Anterior cingulate cortex (tissue), 58 donors: ENCODE results near the gene NLE1.
"Not testable (repeated sequence)": the region's sequence is repeated elsewhere in the genome, so short reads cannot be mapped to it uniquely, and the experiment has no call there.

ENCODE experiments used
- DNase-seq, 58 donors: peaks; one replicate each; lab custom pipeline; 2025; lab: John Stamatoyannopoulos, UW

Gene NLE1

DNA sequence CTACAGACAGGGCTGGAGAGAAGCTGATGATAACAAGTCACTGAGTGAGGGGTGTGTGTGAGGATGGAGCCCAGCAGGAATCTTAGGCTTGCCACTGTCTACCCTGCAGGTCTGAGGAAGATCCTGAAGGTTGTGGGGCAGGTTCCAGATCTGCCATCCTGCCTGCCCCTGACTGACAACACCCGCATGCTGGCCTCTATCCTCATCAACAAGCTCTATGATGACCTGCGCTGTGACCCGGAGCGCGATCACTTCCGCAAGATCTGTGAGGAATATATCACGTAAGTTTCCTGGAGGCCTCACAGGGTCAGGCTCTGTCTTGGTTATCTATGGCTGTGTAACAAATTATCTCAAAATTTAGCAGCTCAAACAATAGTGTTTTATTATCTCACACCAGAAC is 21.8 kb upstream of the NLE1 start:
- no peak for DNase-seq

DNA sequence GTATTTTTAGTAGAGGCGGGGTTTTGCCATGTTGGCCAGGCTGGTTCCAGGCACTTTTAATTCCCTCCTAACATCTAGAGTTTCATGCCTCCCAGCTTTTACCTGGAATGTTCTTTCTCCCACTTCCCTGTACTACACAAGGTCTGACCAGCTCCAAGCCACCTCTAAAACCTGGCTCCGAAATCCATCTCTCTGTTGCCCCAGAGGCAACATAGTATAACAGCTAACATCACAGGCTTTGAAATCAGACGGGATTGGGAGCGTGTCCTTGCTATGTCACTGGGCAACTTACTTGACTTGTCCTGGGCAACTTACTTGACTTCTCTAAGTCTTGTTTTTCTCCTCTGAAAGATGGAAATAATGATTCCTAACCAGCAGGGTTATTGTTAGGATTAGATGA is 20.7 kb upstream of the NLE1 start:
- no peak for DNase-seq

DNA sequence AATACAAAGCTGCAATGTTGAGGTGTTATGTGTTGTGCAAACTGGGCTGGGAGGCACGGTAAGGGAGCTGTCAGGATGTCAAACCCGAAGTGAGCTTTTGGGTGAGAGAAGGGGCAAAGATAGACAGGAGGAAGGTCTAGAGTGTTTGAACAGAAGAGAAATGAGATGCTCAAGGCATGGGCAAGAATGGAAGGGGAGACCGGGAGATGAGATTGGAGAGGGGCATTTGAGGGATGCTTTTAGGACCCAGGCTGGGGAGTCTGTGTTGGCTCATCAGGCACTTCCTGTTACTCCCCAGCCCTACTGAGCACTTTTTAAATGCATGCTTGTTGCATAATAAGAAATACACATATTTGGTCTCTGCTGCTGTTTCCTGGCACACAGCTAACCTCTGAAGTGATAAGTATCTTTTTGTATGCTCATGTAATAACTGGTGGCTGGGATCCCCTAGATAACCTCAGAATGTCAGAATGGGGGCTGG is 19.2 kb upstream of the NLE1 start:
- no peak for DNase-seq

DNA sequence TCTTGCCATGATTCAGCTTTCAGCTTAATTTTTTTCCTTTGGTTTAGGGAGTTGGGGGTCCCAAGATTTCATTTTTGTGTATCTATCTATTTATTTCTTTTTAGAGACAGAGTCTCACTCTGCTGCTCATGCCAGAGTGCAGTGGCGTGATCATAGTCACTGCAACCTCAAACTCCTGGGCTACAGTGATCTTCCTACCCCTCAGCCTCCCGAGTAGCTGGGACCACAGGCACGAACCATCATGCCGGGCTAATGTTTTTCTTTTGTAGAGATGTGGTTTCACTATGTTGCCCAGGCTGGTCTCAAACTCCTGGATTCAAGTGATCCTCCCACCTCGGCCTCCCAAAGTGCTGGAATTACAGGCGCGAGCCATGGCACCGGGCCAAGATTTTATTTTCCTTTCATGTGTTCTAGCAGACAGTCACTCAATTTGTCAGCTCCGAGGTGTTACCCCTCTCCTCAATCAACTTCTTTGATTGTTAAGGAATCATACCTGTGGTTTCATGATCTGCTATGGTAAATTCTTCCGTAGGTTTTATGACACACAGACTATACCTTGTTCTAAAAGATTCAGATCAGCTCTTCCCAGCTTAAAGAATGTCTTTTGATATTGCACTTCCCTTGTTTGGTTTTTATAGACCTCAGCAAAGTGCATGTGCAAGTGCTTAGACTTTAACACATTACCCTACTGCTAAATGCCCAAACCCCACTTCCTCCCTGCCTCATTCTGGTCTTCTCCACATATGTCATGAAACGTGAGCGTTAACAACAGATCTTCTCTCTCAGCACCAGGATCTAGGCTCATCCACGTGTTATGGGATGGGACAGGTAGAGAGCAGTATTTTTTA is 18.5 kb upstream of the NLE1 start:
- DNase-seq = no peak

DNA sequence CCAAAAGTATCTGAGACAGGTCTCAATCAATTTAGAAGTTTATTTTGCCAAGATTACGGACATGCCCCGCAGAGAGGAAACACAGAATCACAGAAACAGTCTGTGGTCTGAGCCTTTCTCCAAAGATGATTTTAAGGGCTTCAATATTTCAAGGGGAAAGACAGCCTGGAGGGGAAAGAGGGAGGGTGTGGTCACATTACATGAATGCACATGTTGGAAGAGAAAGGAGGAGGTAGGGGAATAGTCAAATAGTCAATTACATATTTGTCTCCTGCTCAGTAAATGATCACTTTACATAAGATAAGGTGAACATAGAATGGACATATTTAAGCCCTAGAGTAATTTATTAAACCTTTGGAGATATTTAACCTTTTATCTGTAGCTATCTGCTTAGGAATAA is 17.8 kb upstream of the NLE1 start:
- DNase-seq = no peak

DNA sequence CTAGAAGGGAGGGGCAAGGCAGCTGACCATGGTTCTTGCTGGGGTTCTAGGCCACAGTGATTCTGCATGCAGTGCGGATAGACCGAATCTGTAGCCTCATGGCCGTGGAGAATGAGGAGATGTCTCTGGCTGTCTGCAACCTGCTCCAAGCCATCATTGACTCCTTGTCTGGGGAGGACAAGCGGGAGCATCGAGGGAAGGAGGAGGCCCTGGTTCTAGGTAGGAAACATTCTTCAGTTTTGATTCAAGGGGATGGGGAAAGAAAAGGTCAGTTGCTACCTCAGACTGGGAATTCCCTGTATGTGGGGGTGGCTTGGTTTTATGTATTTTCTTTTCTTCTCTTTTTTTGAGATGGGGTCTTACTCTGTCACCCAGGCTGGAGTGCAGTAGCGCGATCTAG is 13.1 kb upstream of the NLE1 start:
- no peak for DNase-seq

DNA sequence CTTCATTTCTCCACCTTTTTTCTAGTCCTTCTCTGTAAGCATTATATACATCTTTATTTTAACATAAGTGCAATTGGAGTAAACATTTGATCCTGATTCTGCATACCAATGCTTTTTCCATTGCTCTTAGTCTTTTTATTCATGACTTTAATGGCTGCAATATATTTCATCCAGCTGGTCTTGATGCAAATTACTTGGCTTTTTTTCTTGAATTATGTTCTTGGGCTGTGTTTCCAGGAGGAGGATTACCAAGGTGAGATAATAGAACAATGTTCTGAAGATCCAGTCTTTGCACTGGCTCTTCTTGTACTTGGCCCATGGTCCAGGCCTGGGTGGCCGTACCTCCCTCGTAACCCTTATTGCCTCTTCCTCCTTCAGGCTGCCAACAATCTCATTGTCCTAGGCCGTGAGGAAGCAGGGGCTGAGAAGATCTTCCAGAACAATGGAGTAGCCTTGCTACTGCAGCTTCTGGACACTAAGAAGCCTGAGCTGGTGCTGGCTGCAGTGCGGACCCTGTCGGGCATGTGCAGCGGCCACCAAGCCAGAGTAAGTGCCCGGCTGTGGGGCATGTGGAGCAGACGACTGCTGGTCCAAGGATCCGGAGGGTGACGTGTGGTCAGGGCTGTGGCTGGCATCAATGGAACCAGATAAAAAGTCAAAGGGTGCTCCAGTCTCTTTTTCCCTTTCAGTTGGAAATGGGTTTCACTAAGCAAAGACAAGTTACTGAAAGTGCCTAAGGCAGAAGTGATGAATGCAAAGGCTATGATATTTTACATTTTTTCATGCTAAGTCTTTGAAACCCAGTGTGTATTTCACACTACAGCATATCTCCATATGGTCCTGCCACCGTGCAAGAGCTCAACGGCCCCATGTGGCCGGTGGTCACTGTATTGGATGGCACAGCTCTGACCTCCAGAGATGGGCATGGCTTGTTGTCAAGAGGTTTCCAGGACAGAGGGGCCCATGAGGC is 12.4 kb upstream of the NLE1 start:
- DNase-seq = no peak

DNA sequence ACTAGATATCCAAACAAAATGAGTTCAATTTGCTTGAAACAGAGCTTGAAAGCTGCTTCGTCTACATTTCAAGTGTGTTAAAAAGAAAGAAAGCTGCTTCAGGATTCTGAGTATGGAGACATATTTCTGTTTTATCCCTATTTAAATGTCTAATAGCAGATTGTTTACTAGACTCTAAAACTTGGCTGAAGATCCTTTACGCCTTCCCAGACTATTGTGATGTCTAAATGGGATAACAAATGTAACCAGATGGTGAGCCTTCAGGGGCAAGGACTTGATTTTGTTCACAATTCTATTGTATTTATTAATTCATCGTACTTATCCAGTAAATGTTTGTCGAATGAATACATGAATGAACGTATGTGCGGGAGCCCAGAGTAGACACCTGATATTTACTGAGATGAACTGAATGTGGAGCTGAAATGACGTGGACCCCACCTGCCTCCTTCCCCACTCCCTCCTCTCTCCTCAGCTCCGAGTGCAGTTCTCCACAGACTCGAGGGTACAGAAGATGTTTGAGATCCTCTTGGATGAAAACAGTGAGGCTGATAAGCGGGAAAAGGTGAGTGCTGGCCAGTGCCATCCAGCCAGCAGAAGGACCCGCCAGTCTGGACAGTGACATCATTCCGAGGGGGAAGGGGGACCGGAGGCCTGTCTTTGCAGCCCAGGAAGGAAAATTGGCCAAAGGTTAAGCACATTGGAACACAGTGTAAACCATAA is 10.5 kb upstream of the NLE1 start:
- DNase-seq = no peak

DNA sequence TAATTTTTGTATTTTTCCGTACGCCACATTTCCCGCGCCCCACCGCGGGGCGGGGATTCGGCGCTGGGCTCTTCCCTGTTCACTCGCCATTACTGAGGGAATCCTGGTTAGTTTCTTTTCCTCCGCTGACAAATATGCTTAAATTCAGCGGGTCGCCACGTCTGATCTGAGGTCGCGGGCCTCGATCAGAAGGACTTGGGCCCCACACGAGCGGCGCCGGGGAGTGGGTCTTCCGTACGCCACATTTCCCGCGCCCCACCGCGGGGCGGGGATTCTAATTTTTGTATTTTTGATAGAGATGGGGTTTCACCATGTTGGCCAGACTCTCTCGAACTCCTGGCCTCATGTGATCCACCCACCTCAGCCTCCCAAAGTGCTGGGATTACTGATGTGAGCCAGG is 9.0 kb upstream of the NLE1 start:
- not testable (repeated sequence) for DNase-seq

DNA sequence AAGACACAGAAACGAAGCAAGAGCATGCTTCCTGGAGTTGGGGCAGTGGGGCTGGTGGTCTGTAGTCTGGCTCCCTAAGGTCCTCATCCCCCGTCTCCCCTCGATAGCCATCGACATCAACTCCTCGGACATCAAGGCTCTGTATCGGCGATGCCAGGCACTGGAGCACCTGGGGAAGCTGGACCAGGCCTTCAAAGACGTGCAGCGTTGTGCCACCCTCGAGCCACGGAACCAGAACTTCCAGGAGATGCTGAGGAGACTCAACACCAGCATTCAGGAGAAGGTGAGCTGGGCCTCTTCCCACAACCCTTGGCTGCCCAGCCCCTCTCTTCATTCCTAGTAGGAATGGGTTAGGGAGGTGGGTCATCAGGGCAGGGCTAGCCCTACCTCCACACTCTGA is 7.8 kb upstream of the NLE1 start:
- DNase-seq = no peak

DNA sequence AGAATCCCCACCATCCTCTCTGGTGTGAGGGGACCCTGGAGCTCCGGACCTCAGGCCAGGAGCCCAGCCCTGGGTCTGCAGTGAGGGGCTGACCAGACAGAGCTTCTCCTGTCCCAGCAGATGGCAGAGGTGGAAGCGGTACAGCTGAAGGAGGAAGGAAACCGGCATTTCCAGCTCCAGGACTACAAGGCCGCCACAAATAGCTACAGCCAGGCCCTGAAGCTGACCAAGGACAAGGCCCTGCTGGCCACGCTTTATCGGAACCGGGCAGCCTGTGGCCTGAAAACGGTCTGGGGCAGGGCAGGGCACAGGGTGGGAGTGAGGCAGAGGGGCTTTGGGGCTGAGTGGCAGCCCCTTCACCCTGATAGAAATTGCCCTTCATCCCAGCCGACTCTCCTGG is 6.0 kb upstream of the NLE1 start:
- DNase-seq = no peak

DNA sequence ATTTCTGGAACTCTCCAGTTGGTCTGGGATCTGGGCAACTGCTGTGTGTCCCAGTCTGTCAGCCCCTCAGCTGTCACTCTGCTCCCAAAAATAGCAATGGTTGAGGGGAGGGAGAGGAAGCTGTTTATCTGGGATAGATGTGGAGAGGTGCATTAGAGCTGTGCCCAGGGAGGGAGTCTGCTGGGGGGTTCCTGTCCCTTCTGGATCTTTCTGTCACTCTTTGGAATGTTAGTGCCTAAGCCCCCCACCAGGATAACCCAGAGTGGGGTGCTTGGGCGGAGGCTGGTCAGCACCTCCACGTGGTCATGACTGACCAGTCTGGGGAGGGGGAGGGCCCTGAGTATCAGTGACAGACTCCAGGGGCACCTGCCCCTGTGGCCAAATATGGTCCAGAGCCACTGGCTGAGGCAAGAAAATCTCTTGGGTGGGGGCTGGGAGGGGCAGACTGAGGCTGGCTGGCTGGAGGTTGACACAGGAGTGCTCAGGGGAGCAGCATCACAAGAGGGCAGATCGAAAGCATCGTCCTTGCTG is 5.3 kb upstream of the NLE1 start, which contains the start of gene UNC45B:
Gene UNC45B, plus strand, starts transcription at position 443 of the 531 bp plus-strand sequence. CDS start 447 bp downstream, outside the sequence.
- DNase-seq = no peak

DNA sequence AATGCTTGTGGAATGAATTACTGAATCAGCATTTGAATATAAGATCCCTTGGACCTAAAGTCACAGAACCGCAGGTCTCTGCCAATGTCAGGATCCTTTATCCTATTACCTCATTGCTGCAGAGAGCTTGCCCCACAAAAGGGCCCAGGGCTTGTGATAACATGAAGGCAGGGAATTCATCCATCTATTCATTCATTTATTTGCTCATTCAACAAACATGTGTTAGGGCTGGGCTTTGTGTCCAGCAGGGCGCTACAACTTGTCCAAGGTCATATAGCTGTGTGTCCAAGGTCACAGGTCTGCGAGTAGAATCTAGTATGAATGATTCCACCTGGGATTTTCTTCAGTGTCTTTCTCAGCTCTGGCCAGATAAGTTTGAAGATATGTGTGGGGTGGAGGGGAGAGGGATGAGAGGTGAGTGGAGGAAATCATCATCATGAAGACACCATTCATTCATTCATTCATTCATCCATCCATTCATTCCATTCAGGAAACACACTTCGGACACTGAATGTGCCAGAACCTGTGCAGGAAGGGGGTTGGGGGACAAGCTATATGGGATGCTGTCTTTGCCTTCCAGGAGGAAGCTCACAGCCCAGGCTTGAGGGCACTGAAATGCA is 4.2 kb upstream of the NLE1 start:
- DNase-seq = no peak

DNA sequence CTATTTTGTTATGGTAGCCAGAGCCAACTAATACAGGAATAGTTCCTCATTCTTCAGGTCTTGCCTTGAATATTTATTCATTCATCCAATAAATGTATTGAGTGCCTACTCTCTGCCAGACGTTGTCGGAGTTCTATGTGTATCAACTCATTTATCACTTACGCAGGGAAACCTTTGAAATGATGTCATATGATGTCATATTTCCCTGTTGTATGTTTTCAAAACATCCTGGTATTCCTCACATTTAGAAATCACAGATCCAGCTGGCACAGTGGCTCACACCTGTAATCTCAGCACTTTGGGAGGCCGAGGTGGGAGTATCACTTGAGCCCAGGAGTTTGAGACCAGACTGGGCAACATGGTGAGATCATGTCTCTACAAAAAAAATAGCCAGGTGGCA is 2.7 kb upstream of the NLE1 start:
- DNase-seq = no peak

DNA sequence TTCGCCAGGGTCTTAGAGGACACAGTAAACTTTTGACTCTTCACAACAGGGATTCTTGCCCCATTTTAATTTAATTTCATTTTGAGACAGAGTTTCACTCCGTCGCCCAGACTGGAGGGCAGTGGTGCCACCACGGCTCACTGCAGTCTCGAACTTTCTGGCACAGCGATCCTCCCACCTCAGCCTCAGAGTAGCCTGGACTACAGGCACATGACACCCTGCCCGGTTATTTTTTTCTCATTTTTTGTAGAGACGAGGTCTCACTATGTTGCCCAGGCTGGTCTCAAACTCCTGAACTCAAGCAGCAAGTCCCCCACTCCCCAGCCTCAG is 329 bp upstream of the NLE1 start:
- no peak for DNase-seq

DNA sequence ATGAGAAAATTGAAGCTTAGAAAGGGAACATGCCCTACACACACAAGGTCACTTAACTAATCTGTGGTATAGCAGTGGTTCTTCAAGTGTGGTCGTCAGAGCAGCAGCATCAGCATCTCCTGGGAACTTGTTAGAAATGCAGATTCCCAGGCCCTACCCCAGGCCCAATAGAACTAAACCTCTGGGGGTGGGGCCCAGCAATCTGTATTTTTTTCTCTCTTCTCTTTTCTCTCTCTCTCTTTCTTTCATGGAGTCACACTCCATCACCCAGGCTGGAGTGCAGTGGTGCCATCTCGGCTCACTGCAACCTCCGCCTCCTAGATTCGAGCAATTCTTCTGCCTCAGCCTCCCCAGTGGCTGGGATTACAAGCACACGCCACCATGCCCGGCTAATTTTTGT is 3.9 kb downstream of the NLE1 start:
- no peak for DNase-seq

DNA sequence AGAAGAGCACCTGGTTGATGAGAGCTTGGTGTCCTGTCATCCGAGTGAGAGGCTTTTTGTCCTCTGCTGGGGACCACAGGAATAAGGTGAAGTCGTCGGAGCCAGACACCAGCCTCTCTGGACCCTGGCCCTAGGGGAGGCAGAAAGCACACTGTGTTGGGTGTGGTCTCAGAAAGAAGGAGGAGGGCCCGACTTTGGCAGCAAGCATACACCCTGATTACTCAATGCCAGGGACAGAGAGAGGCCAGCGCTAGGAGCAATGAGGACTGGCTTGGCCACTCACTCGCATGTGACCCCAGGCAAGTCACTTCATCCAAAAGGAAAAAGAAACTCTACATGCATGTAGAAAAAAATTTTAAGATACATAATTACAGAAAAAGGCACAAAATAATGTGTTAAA is 6.8 kb downstream of the NLE1 start:
- DNase-seq = no peak

DNA sequence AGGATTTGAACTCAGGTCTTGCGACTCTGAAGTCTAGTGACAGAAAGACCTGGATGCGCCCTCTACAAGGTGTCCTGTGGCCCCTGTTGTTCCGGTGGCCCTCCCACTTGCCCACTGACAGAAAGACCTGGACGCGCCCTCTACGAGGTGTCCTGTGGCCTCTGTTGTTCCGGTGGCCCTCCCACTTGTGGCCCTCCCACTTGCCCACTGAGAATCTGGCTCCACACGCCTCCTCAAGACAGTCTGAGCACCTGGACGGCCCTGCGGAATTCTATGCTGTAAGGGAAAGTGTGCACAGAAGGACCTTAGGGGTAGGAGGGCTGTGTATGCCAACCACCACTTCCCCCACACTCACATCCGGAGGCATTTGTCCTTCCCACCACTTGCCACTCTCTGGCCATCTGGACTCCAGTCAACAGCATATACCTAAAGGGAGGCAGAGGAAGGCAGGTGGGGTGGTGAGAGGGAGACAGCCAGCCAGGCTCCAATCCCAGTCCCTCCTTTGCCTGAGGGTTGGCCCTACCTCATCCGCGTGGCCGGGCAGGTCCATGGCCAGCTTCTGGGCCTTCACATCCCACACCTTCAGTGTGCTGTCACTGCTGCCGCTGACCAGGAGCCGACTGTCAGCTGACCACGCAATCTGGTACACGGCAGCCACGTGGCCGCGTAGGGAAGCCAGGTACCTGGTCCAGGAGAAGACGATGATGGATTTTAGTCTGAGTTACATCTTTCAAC is 9.1 kb downstream of the NLE1 start:
- no peak for DNase-seq

DNA sequence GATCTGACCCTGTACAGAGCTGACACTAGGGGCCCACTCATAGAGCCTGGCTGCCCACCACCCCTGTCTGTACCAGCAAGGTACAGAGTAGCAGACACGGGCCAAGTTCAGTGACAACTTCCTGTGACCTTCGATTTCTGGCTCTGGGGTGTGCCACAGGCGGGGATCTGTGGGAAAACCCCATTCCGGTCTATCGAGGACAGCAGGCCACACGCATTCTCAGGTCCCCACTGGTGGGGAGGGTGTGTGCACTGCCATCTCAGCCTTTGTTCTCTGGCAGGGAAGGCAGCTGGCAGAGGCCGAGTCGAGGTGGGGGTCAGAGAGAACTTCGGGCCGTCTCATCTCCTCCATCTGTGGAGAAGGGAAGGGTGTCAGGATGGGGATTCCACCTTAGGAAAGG is 10.0 kb downstream of the NLE1 start:
- DNase-seq = no peak
